ENCODE results near the gene TROAP. TPM values are rescaled to one million over a fixed set of nuclear protein-coding genes. Genes with fewer than 3 reads are reported as not detected.

The TROAP gene
- total and polyA plus RNA-seq, 4 donors, result 5.1 to 15.7 (median 11.1) TPM

GRCh38 chr12:49294086-49294803, 28.8 kb upstream of the TROAP start:
- peak in 1 of 6 donors; percentile 11 for DNase-seq (ENCODE audit: low read depth in 4 of 6, low spot score in 6 of 6)
- 25% methylated on average over 2 of the region's 8 CpGs for WGBS (ENCODE audit: insufficient coverage)
- no peak overlapping the region for H3K27ac ChIP-seq (ENCODE audit: low read depth, low read length)
- H3K4me1 ChIP-seq (ENCODE audit: control insufficient read depth, insufficient read depth, low read length), result peaks cover 46% of the 10 kb centered on the region
- no peaks in the 10 kb centered on the region for H3K36me3 ChIP-seq (ENCODE audit: control insufficient read depth, insufficient read depth, low read length)
- H3K4me3 ChIP-seq (ENCODE audit: low read depth, low read length), result no peak overlapping the region
- H3K27me3 ChIP-seq (ENCODE audit: control insufficient read depth, insufficient read depth, low read length), result peaks cover 67% of the 10 kb centered on the region
- no peaks in the 10 kb centered on the region for H3K9me3 ChIP-seq (ENCODE audit: control insufficient read depth, insufficient read depth, low read length)

GRCh38 chr12:49294804-49295081, 28.3 kb upstream of the TROAP start:
- H3K4me1 ChIP-seq (ENCODE audit: control insufficient read depth, insufficient read depth, low read length), result peaks cover 46% of the 10 kb centered on the region
- no peaks in the 10 kb centered on the region for H3K36me3 ChIP-seq (ENCODE audit: control insufficient read depth, insufficient read depth, low read length)
- no peak overlapping the region for H3K27ac ChIP-seq (ENCODE audit: low read depth, low read length)
- no peak for DNase-seq (ENCODE audit: low read depth in 4 of 6, low spot score in 6 of 6)
- H3K4me3 ChIP-seq (ENCODE audit: low read depth, low read length), result no peak overlapping the region
- 0% methylated on average over 1 of the region's 5 CpGs for WGBS (ENCODE audit: insufficient coverage)
- H3K27me3 ChIP-seq (ENCODE audit: control insufficient read depth, insufficient read depth, low read length), result peaks cover 67% of the 10 kb centered on the region
- H3K9me3 ChIP-seq (ENCODE audit: control insufficient read depth, insufficient read depth, low read length), result no peaks in the 10 kb centered on the region

DNA sequence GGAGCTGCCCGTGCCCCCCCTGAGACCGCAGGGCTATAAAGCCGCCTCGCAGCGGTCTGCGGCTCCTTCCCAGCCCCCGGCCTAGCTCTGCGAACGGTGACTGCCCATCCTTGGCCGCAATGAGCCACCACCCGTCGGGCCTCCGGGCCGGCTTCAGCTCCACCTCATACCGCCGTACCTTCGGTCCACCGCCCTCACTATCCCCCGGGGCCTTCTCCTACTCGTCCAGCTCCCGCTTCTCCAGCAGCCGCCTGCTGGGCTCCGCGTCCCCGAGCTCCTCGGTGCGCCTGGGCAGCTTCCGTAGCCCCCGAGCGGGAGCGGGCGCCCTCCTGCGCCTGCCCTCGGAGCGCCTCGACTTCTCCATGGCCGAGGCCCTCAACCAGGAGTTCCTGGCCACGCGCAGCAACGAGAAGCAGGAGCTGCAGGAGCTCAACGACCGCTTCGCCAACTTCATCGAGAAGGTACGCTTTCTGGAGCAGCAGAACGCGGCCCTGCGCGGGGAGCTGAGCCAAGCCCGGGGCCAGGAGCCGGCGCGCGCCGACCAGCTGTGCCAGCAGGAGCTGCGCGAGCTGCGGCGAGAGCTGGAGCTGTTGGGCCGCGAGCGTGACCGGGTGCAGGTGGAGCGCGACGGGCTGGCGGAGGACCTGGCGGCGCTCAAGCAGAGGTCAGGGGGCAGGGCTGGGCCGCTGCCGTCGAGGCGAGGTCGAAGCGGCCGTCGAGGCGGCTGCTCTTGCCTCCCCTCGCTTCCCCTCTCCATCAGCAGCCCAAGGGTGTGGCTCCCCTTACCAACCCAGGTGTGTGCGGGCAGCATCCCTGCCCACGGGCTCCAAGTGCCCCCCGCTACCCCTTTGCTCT, 27.7 kb upstream of the TROAP start, which contains the start of gene PRPH:
PRPH (plus strand) TSS at position 66 of the 855 bp plus-strand sequence; CDS start at position 120, 54 bp downstream.
- no peaks in the 10 kb centered on the region for H3K36me3 ChIP-seq (ENCODE audit: control insufficient read depth, insufficient read depth, low read length)
- H3K27me3 ChIP-seq (ENCODE audit: control insufficient read depth, insufficient read depth, low read length), result peaks cover 67% of the 10 kb centered on the region
- WGBS (ENCODE audit: insufficient coverage), result 3% methylated on average over 72 of the region's 82 CpGs
- DNase-seq (ENCODE audit: low read depth in 4 of 6, low spot score in 6 of 6), result peak in 2 of 6 donors; percentile 38 to 39
- no peak within 1 kb of the TSS for H3K27ac ChIP-seq (ENCODE audit: low read depth, low read length)
- no peaks in the 10 kb centered on the region for H3K9me3 ChIP-seq (ENCODE audit: control insufficient read depth, insufficient read depth, low read length)
- no peak within 1 kb of the TSS for H3K4me3 ChIP-seq (ENCODE audit: low read depth, low read length)
- peaks cover 46% of the 10 kb centered on the region for H3K4me1 ChIP-seq (ENCODE audit: control insufficient read depth, insufficient read depth, low read length)

DNA sequence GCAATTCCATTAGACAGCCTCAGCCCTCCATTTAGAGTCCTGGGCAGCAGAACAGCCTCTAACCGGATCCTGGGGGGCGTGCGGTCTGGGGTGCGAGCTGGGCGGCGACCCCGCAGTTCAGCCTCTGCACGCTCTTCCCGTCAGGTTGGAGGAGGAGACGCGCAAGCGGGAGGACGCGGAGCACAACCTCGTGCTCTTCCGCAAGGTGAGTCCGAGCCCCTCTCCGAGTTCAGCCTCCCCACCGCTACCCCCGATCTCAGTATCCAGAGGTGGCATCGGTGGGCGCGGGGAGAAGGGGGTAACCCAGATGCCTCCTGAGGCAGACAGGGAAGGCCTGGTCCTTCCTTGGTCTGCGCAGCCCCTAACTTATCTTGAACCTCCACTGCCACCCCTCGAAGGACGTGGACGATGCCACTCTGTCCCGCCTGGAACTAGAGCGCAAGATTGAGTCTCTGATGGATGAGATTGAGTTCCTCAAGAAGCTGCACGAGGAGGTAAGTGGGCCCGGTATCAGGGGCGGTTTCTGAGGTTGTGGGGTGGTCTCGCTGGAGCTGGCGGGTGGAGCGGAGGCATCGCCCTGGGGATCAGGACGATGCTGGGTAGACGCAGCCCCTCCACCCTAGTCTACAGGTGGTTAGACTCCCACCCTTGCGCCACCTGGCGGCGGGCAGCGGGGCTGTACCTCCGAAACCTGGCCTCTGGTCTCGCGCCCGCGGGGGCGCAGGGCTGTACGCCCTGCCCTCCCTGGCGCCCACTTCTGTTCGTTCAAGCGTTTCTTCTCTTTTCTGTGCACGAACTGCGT, 26.8 kb upstream of the TROAP start:
- Histone ChIP-seq H3K4me3 (ENCODE audit: low read depth, low read length) (no peak overlapping the region), H3K9me3 (ENCODE audit: control insufficient read depth, insufficient read depth, low read length) (no peaks in the 10 kb centered on the region), H3K27me3 (ENCODE audit: control insufficient read depth, insufficient read depth, low read length) (peaks cover 67% of the 10 kb centered on the region), H3K36me3 (ENCODE audit: control insufficient read depth, insufficient read depth, low read length) (no peaks in the 10 kb centered on the region), H3K27ac (ENCODE audit: low read depth, low read length) (no peak overlapping the region), H3K4me1 (ENCODE audit: control insufficient read depth, insufficient read depth, low read length) (peaks cover 46% of the 10 kb centered on the region)
- peak in 1 of 6 donors; percentile 21 for DNase-seq (ENCODE audit: low read depth in 4 of 6, low spot score in 6 of 6)
- WGBS (ENCODE audit: insufficient coverage), result 14% methylated on average over 52 of the region's 54 CpGs

DNA sequence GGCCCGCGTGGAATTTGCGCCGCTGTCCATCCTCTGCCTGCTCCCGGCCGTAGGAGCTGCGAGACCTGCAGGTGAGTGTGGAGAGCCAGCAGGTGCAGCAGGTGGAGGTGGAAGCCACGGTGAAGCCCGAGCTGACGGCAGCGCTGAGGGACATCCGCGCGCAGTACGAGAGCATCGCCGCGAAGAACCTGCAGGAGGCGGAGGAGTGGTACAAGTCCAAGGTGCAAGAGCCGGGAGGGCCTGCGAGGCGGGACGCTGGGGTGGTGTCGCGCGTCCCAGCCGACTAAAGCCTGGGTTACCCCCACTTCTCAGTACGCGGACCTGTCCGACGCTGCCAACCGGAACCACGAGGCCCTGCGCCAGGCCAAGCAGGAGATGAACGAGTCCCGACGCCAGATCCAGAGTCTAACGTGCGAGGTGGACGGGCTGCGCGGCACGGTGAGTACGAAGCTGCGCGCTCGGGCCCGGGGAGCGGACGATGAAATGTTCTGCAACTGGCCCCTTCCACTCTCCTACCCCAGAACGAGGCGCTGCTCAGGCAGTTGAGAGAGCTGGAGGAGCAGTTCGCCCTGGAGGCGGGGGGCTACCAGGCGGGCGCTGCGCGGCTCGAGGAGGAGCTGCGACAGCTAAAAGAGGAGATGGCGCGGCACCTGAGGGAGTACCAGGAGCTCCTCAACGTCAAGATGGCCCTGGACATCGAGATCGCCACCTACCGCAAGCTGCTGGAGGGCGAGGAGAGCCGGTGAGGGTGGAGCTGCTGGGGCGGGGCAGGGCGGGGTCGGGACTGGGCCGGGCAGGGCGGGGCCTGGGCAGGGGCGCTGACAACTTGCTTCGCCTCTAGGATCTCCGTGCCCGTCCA, 26.0 kb upstream of the TROAP start:
- Histone ChIP-seq H3K27ac (ENCODE audit: low read depth, low read length) (no peak overlapping the region), H3K27me3 (ENCODE audit: control insufficient read depth, insufficient read depth, low read length) (peaks cover 70% of the 10 kb centered on the region), H3K9me3 (ENCODE audit: control insufficient read depth, insufficient read depth, low read length) (no peaks in the 10 kb centered on the region), H3K4me1 (ENCODE audit: control insufficient read depth, insufficient read depth, low read length) (peaks cover 46% of the 10 kb centered on the region), H3K36me3 (ENCODE audit: control insufficient read depth, insufficient read depth, low read length) (no peaks in the 10 kb centered on the region), H3K4me3 (ENCODE audit: low read depth, low read length) (no peak overlapping the region)
- peak in 2 of 6 donors; percentile 18 to 28 for DNase-seq (ENCODE audit: low read depth in 4 of 6, low spot score in 6 of 6)
- WGBS (ENCODE audit: insufficient coverage), result 2% methylated on average over 77 of the region's 77 CpGs

DNA sequence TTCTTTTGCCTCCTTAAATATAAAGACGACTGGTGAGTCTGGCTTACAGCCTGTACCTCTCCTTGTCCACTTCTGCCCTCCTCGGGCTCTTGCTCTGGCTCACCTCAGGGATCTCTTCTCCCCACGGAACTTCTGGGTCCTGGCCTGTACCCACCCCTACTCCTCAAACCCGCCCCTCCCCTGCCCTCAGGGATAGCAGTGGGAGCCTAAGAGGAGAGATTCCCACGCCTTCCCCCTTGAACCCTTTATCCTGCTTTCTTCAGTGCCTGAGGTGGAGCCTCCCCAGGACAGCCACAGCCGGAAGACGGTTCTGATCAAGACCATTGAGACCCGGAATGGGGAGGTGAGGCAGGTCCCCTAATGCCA, 25.4 kb upstream of the TROAP start:
- Histone ChIP-seq H3K27me3 (ENCODE audit: control insufficient read depth, insufficient read depth, low read length) (peaks cover 69% of the 10 kb centered on the region), H3K4me1 (ENCODE audit: control insufficient read depth, insufficient read depth, low read length) (peaks cover 45% of the 10 kb centered on the region), H3K36me3 (ENCODE audit: control insufficient read depth, insufficient read depth, low read length) (no peaks in the 10 kb centered on the region), H3K27ac (ENCODE audit: low read depth, low read length) (no peak overlapping the region), H3K4me3 (ENCODE audit: low read depth, low read length) (no peak overlapping the region), H3K9me3 (ENCODE audit: control insufficient read depth, insufficient read depth, low read length) (no peaks in the 10 kb centered on the region)
- no peak for DNase-seq (ENCODE audit: low read depth in 4 of 6, low spot score in 6 of 6)
- WGBS (ENCODE audit: insufficient coverage), result 22% methylated on average over 5 of the region's 8 CpGs

DNA sequence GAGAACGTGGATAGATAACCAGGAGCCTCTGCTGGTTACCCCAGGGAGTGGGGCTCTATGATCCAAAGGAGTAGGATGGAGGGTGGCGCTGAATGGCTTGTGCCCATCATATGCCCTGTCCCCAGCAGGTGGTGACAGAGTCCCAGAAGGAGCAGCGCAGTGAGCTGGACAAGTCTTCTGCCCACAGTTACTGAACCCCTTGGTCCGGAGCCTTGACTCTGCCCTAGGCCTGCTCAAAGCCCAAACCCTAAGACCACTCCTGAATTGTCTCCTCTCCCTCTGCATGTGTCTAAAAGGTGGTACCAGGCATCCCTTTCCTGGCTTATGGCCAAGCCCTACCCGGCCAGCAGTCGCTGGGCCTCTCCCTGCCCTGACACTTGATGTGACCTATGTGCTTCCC, 24.9 kb upstream of the TROAP start:
- no peak overlapping the region for H3K4me3 ChIP-seq (ENCODE audit: low read depth, low read length)
- peaks cover 65% of the 10 kb centered on the region for H3K27me3 ChIP-seq (ENCODE audit: control insufficient read depth, insufficient read depth, low read length)
- H3K9me3 ChIP-seq (ENCODE audit: control insufficient read depth, insufficient read depth, low read length), result no peaks in the 10 kb centered on the region
- no peak overlapping the region for H3K27ac ChIP-seq (ENCODE audit: low read depth, low read length)
- DNase-seq (ENCODE audit: low read depth in 4 of 6, low spot score in 6 of 6), result no peak
- WGBS (ENCODE audit: insufficient coverage), result 32% methylated on average over 6 of the region's 6 CpGs
- H3K4me1 ChIP-seq (ENCODE audit: control insufficient read depth, insufficient read depth, low read length), result peaks cover 40% of the 10 kb centered on the region
- no peaks in the 10 kb centered on the region for H3K36me3 ChIP-seq (ENCODE audit: control insufficient read depth, insufficient read depth, low read length)

DNA sequence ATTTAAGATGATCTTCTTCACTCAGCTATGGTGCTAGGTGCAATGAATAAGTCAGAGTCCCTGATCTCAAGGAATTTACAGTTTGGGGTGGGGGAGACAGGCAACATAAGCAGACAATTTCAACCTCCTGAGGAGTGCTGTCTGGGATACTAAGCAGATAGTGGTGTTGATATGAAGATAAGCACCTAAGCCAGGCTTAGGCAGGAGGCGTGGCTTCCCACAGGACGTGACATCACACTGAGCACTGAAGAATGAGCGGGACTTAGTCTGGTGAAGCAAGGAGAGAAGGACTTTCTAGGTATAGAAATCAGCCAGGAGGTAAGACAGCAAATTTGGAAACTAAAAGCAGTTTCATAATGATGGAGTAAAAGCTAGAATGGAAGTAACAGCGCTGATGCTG, 21.3 kb upstream of the TROAP start:
- H3K9me3 ChIP-seq (ENCODE audit: control insufficient read depth, insufficient read depth, low read length), result no peaks in the 10 kb centered on the region
- DNase-seq (ENCODE audit: low read depth in 4 of 6, low spot score in 6 of 6), result no peak
- H3K36me3 ChIP-seq (ENCODE audit: control insufficient read depth, insufficient read depth, low read length), result no peaks in the 10 kb centered on the region
- H3K4me1 ChIP-seq (ENCODE audit: control insufficient read depth, insufficient read depth, low read length), result peaks cover 6% of the 10 kb centered on the region
- peaks cover 34% of the 10 kb centered on the region for H3K27me3 ChIP-seq (ENCODE audit: control insufficient read depth, insufficient read depth, low read length)
- no peak overlapping the region for H3K27ac ChIP-seq (ENCODE audit: low read depth, low read length)
- no peak overlapping the region for H3K4me3 ChIP-seq (ENCODE audit: low read depth, low read length)
- 76% methylated on average over 3 of the region's 4 CpGs for WGBS (ENCODE audit: insufficient coverage)

- H3K27ac ChIP-seq (ENCODE audit: low read depth, low read length), result no peak overlapping the region
- no peaks in the 10 kb centered on the region for H3K9me3 ChIP-seq (ENCODE audit: control insufficient read depth, insufficient read depth, low read length)
- H3K4me3 ChIP-seq (ENCODE audit: low read depth, low read length), result no peak overlapping the region
- no peak for DNase-seq (ENCODE audit: low read depth in 4 of 6, low spot score in 6 of 6)
- H3K4me1 ChIP-seq (ENCODE audit: control insufficient read depth, insufficient read depth, low read length), result no peaks in the 10 kb centered on the region
- no peaks in the 10 kb centered on the region for H3K36me3 ChIP-seq (ENCODE audit: control insufficient read depth, insufficient read depth, low read length)
- WGBS (ENCODE audit: insufficient coverage), result 75% methylated on average over 1 of the region's 2 CpGs
- peaks cover 12% of the 10 kb centered on the region for H3K27me3 ChIP-seq (ENCODE audit: control insufficient read depth, insufficient read depth, low read length)
Observed at GRCh38 chr12:49304161-49304560, 18.9 kb upstream of the TROAP start.
